ENCODE data around the gene LAMA3. TPM values are rescaled to one million over a fixed set of nuclear protein-coding genes. Genes with fewer than 3 reads are reported as not detected.

The LAMA3 gene
- total and polyA plus RNA-seq, 2 donors (not counting 3 experiments of a cell fraction or from before 2014, with no cell fraction given): 2.6 to 12.3 TPM

DNA sequence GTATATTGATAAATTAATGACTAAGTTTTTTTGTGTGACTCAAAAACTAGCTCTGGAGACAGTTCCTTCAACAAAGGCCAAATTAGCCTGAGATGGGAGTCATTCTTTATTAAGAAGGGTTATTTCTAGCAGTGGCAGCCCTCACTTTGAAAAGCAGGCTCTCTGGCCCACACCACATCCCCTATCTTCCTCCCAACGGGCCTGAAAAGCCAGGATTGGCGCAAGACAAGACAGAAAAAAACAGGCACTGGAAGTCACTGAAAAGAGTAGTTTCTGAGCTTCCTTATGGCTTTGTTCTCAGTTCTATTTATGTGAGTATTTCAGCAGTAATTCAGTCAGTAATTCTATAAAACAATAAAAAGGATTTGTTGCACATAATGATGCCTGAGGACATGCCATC lies 149.0 kb downstream of the LAMA3 start:
- Histone ChIP-seq H3K36me3 (ENCODE audit: control insufficient read depth in 2 of 2, extremely low read depth in 1 of 2, insufficient read depth in 2 of 2, low read length in 2 of 2) (peaks cover 0 to 2% of the 10 kb centered on the region in 2 experiments), H2AFZ (ENCODE audit: low read depth, low read length) (no peak overlapping the region), H4K20me1 (replicated peaks; ENCODE audit: control insufficient read depth, extremely low read depth, insufficient read depth, low read length) (no peaks in the 10 kb centered on the region), H3K4me2 (ENCODE audit: insufficient read depth, low read length) (peak overlapping the region; percentile 17), H3K9me3 (replicated peaks; ENCODE audit: control insufficient read depth, insufficient read depth, low read length) (no peaks in the 10 kb centered on the region), H3K79me2 (ENCODE audit: control insufficient read depth, insufficient read depth, low read length) (no peaks in the 10 kb centered on the region), H3K4me3 (replicated peaks in 1 of 3; ENCODE audit: insufficient read depth in 1 of 3, low read depth in 1 of 3, low read length in 3 of 3) (no peak overlapping the region), H3K9me1 (replicated peaks; ENCODE audit: control insufficient read depth, extremely low read depth, insufficient read depth, low read length) (no peaks in the 10 kb centered on the region), H3K9ac (replicated peaks; ENCODE audit: extremely low read depth, insufficient read depth, low read length) (no peak overlapping the region), H3K4me1 (ENCODE audit: control insufficient read depth, extremely low read depth, insufficient read depth, low read length) (peaks cover 7% of the 10 kb centered on the region), H3K27me3 (ENCODE audit: control insufficient read depth in 2 of 2, insufficient read depth in 2 of 2, low read length in 2 of 2) (no peaks in the 10 kb centered on the region), H3K27ac (ENCODE audit: insufficient read depth, low read depth, low read length) (peak overlapping the region; percentile 67)
- DNase-seq (ENCODE audit: low read depth, low spot score): no peak
- TF ChIP-seq, protein P1, sequence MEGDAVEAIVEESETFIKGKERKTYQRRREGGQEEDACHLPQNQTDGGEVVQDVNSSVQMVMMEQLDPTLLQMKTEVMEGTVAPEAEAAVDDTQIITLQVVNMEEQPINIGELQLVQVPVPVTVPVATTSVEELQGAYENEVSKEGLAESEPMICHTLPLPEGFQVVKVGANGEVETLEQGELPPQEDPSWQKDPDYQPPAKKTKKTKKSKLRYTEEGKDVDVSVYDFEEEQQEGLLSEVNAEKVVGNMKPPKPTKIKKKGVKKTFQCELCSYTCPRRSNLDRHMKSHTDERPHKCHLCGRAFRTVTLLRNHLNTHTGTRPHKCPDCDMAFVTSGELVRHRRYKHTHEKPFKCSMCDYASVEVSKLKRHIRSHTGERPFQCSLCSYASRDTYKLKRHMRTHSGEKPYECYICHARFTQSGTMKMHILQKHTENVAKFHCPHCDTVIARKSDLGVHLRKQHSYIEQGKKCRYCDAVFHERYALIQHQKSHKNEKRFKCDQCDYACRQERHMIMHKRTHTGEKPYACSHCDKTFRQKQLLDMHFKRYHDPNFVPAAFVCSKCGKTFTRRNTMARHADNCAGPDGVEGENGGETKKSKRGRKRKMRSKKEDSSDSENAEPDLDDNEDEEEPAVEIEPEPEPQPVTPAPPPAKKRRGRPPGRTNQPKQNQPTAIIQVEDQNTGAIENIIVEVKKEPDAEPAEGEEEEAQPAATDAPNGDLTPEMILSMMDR (IDR thresholded peaks at IDR 0.05; ENCODE audit: extremely low read depth in 1 of 2, insufficient read depth in 1 of 2, low read depth in 1 of 2, low read length in 2 of 2): no peak
- TF ChIP-seq EZH2 (IDR thresholded peaks at IDR 0.05; ENCODE audit: borderline replicate concordance, low read depth, low read length, severe bottlenecking) (no peak), FOS (IDR thresholded peaks at IDR 0.05; ENCODE audit: borderline replicate concordance, insufficient read depth, low read length) (no peak), POLR2AphosphoS5 (IDR thresholded peaks at IDR 0.05; ENCODE audit: insufficient read depth, low read depth, low read length) (no peak), JUN (IDR thresholded peaks at IDR 0.05; ENCODE audit: borderline replicate concordance, insufficient read depth, insufficient read length, low read depth) (no peak), POLR2A (IDR thresholded peaks at IDR 0.05; ENCODE audit: low read depth, low read length) (no peak), GATA2 (IDR thresholded peaks at IDR 0.05; ENCODE audit: insufficient read depth, insufficient read length, low read depth, low read length) (no peak), MYC (IDR thresholded peaks at IDR 0.05; ENCODE audit: low read depth, low read length) (no peak)
- TF ChIP-seq, protein P2, sequence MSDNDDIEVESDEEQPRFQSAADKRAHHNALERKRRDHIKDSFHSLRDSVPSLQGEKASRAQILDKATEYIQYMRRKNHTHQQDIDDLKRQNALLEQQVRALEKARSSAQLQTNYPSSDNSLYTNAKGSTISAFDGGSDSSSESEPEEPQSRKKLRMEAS (IDR thresholded peaks at IDR 0.05; ENCODE audit: insufficient read depth, insufficient read length): no peak
- POLR2A ChIA-PET: interaction anchor here (0.5 kb wide), 1 partner anchor 156 kb away, joined by 6 read pairs; no protein-coding TSS in a partner anchor
- intact Hi-C loops (cut with micrococcal nuclease): loop anchor here (1.0 kb wide), 1 partner anchor 15 kb away; no protein-coding TSS in a partner anchor
- no peak for FAIRE-seq
- no TSS peak for BruUV-seq (replicated peaks)
- CTCF ChIA-PET: interaction anchor here (1.1 to 3.2 kb wide), 8 partner anchors 9 to 135 kb away, joined by 3 to 30 read pairs (median 6); no protein-coding TSS in a partner anchor
- dilution Hi-C loops (cut with MboI; ENCODE audit: extremely low pct_ligation_motif_present, low sequenced_read_pairs): no loop called here

Data from endothelial cell of umbilical vein (primary cell).